ENCODE results near the gene SYNGR3.

SYNGR3 gene

DNA sequence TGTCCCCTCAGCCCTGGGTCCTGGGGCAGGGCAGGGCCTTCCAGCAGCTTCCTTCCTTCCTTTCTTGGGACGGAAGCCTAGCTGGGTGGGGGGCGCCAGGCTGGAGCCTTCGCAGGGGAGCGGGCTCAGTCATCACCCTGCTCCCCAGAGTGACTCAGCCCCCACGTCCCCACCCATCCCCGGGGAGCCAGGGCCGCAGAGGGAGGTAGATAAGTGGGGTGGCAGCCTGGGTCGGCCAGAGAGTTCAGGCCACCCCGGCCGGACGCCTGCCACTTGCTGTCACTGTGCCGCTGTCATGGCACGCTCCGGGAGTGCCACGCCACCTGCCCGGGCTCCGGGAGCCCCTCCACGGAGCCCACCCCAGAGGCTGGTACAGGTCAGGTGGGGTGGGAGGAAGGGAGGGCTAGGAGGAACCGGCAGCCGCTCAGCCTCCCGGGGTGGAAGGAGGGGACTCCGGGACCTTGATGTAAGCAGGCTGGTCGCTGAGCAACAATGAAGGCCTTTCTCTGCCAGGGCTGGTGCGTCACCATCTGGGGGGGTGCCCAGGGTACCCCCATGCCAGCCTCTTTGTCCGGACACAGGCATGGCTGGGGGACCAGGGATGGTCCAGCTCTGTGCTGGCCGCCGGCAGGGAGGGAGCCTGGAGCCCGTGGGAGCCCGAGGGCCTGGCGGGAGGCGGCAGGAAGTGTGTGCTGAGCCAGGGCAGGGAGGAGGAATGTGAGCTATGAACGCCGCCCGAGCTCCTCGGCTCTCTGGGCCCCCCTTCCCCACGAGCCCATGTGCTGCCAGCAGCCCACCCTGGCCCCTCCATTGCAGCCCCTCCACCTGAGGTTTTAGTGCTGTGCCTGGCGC lies 43.5 kb downstream of the SYNGR3 start:
- TF ChIP-seq ZBTB7A (IDR thresholded peaks at IDR 0.05; ENCODE audit: low read depth) (peak; percentile 68), TEAD4 (IDR thresholded peaks at IDR 0.05) (peak; percentile 60), NFIC (IDR thresholded peaks at IDR 0.05) (peak; percentile 12; the same call in 1 of the 2 replicates), CREB1 (IDR thresholded peaks at IDR 0.05; ENCODE audit: low read depth) (no peak), TAF1 (IDR thresholded peaks at IDR 0.05; ENCODE audit: low read depth) (no peak), CEBPB (IDR thresholded peaks at IDR 0.05) (no peak), EGR1 (IDR thresholded peaks at IDR 0.05) (0 out of 2 replicates have a peak, but pooled peaks have one; percentile 6), RAD21 (IDR thresholded peaks at IDR 0.05; ENCODE audit: low read depth) (no peak), TCF12 (IDR thresholded peaks at IDR 0.05; ENCODE audit: low read depth) (no peak), EP300 (IDR thresholded peaks at IDR 0.05; ENCODE audit: borderline replicate concordance) (no peak), FOXM1 (IDR thresholded peaks at IDR 0.05; ENCODE audit: borderline replicate concordance, low read depth) (no peak), YY1 (IDR thresholded peaks at IDR 0.05; ENCODE audit: low read depth) (no peak)
- TF ChIP-seq, protein P1, sequence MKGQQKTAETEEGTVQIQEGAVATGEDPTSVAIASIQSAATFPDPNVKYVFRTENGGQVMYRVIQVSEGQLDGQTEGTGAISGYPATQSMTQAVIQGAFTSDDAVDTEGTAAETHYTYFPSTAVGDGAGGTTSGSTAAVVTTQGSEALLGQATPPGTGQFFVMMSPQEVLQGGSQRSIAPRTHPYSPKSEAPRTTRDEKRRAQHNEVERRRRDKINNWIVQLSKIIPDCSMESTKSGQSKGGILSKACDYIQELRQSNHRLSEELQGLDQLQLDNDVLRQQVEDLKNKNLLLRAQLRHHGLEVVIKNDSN (IDR thresholded peaks at IDR 0.05): no peak
- TF ChIP-seq, protein P2, sequence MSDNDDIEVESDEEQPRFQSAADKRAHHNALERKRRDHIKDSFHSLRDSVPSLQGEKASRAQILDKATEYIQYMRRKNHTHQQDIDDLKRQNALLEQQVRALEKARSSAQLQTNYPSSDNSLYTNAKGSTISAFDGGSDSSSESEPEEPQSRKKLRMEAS (IDR thresholded peaks at IDR 0.05): no peak
- TF ChIP-seq, protein P3, sequence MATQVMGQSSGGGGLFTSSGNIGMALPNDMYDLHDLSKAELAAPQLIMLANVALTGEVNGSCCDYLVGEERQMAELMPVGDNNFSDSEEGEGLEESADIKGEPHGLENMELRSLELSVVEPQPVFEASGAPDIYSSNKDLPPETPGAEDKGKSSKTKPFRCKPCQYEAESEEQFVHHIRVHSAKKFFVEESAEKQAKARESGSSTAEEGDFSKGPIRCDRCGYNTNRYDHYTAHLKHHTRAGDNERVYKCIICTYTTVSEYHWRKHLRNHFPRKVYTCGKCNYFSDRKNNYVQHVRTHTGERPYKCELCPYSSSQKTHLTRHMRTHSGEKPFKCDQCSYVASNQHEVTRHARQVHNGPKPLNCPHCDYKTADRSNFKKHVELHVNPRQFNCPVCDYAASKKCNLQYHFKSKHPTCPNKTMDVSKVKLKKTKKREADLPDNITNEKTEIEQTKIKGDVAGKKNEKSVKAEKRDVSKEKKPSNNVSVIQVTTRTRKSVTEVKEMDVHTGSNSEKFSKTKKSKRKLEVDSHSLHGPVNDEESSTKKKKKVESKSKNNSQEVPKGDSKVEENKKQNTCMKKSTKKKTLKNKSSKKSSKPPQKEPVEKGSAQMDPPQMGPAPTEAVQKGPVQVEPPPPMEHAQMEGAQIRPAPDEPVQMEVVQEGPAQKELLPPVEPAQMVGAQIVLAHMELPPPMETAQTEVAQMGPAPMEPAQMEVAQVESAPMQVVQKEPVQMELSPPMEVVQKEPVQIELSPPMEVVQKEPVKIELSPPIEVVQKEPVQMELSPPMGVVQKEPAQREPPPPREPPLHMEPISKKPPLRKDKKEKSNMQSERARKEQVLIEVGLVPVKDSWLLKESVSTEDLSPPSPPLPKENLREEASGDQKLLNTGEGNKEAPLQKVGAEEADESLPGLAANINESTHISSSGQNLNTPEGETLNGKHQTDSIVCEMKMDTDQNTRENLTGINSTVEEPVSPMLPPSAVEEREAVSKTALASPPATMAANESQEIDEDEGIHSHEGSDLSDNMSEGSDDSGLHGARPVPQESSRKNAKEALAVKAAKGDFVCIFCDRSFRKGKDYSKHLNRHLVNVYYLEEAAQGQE (IDR thresholded peaks at IDR 0.05; ENCODE audit: low read depth): no peak

DNA sequence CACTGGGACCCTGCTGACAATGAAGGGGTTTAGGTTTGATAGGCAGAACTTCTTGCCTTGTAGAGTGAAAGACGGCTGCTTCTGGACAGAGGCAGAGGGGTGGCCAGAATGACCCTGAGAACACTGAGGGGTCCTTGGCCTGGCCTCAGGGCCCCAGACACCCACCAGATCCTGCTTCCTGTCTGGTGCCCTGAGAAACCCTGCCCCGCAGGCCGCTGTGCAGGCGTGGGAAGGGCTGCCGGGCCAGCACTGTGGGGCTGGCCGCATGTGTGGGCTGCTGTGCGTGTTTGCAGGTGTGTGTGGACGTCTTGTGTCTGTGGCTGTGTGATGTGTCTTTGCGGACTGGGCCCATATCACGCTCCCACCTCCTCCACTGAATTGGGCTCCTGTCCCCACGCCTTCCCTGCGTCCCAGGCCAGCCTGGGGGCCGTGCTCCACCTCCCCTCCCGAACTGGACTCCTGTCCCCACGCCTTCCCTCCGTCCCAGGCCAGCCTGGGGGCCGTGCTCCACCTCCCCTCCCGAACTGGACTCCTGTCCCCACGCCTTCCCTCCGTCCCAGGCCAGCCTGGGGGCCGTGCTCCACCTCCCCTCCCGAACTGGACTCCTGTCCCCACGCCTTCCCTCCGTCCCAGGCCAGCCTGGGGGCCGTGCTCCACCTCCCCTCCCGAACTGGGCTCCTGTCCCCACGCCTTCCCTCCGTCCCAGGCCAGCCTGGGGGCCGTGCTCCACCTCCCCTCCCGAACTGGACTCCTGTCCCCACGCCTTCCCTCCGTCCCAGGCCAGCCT lies 44.3 kb downstream of the SYNGR3 start:
- TF ChIP-seq ZBTB7A (IDR thresholded peaks at IDR 0.05; ENCODE audit: low read depth): 0 out of 2 replicates have a peak, but pooled peaks have one; percentile 28

DNA sequence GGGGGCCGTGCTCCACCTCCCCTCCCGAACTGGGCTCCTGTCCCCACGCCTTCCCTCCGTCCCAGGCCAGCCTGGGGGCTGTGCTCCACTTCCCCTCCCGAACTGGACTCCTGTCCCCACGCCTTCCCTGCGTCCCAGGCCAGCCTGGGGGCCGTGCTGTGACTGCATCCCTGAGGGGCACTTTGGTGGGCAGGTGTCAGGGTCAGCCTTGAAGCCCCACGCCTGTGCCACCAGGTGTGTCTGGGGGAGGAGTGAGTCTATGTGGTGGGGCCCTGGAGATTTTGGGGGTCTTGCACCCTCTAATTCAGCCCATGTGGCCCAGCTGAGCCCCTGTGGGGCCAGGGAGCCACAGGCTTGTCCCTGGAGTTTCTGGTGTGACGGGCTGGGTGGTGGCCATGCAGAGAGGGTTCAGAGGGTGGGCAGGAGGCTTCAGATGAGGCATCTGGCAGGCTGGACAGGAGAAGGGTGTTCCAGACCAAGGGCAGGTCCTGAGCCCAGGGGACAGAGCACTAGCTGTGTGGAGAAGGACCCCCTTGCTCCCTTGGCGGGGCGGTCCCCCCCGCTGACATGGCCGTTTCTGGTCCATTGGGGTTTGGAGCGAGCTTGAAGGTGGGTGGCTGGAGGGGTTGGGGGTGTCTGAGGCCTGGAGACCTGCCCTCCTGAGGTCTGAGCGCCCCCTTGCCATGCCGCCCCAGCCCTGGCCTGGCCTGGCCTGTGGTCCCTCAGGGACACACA lies 45.1 kb downstream of the SYNGR3 start:
- TF ChIP-seq TEAD4 (IDR thresholded peaks at IDR 0.05) (no peak), TAF1 (IDR thresholded peaks at IDR 0.05; ENCODE audit: low read depth) (no peak), YY1 (IDR thresholded peaks at IDR 0.05; ENCODE audit: low read depth) (no peak), CEBPB (IDR thresholded peaks at IDR 0.05) (no peak), TCF12 (IDR thresholded peaks at IDR 0.05; ENCODE audit: low read depth) (no peak), FOXM1 (IDR thresholded peaks at IDR 0.05; ENCODE audit: borderline replicate concordance, low read depth) (no peak), RAD21 (IDR thresholded peaks at IDR 0.05; ENCODE audit: low read depth) (no peak), ZBTB7A (IDR thresholded peaks at IDR 0.05; ENCODE audit: low read depth) (no peak; the same call in 1 of the 2 replicates), EGR1 (IDR thresholded peaks at IDR 0.05) (no peak), NFIC (IDR thresholded peaks at IDR 0.05) (no peak), CREB1 (IDR thresholded peaks at IDR 0.05; ENCODE audit: low read depth) (no peak), EP300 (IDR thresholded peaks at IDR 0.05; ENCODE audit: borderline replicate concordance) (no peak)
- TF ChIP-seq, protein P3 (IDR thresholded peaks at IDR 0.05; ENCODE audit: low read depth): no peak
- TF ChIP-seq, protein P1 (IDR thresholded peaks at IDR 0.05): no peak

DNA sequence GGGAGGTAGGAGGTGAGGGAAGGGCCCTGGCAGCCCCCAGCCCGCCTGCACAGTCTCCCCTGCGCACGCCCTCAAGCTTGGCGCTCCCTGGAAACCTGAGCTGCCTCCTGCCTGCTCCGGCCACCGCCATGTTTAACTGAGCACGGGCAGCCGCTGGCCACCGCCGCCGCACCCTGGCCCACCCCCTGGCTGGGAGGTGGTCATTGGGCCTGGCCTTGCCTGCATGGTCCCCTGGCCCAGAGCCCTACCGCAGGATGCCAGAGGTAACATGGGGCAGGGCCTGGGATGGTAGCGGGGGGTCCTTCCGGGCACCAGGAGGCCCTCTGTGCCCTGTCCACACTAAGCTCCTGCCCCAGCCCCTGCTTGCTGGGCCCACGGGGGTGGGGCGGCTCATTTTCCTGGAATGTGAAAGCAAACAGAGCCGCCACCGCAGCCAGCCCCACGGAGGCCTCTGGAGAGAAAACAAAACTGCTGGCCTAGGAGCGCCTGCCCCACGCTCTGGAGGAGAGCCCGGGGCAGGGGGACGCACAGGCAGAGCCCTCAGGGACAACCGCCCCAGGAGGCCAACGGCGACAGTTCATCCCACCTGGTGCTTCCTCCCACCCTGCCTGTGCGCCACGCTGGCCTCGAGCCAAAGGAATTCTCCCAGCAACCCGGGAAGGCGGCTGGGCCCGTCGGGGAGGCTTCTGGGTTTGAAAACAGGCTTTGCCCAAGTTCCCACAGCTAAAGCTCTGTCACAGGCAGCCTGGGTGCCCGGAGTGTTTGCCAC lies 45.8 kb downstream of the SYNGR3 start:
- TF ChIP-seq EP300 (IDR thresholded peaks at IDR 0.05; ENCODE audit: borderline replicate concordance) (peak; percentile 81), ZBTB7A (IDR thresholded peaks at IDR 0.05; ENCODE audit: low read depth) (peak; percentile 97), CREB1 (IDR thresholded peaks at IDR 0.05; ENCODE audit: low read depth) (no peak), RAD21 (IDR thresholded peaks at IDR 0.05; ENCODE audit: low read depth) (no peak), TEAD4 (IDR thresholded peaks at IDR 0.05) (peak; percentile 93), CEBPB (IDR thresholded peaks at IDR 0.05) (no peak), TCF12 (IDR thresholded peaks at IDR 0.05; ENCODE audit: low read depth) (peak; percentile 91), TAF1 (IDR thresholded peaks at IDR 0.05; ENCODE audit: low read depth) (no peak), YY1 (IDR thresholded peaks at IDR 0.05; ENCODE audit: low read depth) (peak; percentile 89), NFIC (IDR thresholded peaks at IDR 0.05) (peak; percentile 86), FOXM1 (IDR thresholded peaks at IDR 0.05; ENCODE audit: borderline replicate concordance, low read depth) (no peak; the same call in 1 of the 2 replicates), EGR1 (IDR thresholded peaks at IDR 0.05) (no peak)
- TF ChIP-seq, protein P3 (IDR thresholded peaks at IDR 0.05; ENCODE audit: low read depth): no peak
- TF ChIP-seq, protein P2 (IDR thresholded peaks at IDR 0.05): peak; percentile 61
